Uterus (tissue), 4 donors: ENCODE results near the gene TCF3. TPM values are rescaled to one million over a fixed set of nuclear protein-coding genes. Genes with fewer than 3 reads are reported as not detected.

Experiments used
- DNase-seq, 2 donors: peaks; one replicate each; pipeline ENCODE4 v3.0.0-alpha.2; 2019 to 2020
- H3K27ac ChIP-seq, 2 donors: fragments of 200-600 bp; sonication (generic); 1 replicate in 1 of 2; 2 replicates in 1 of 2; pipeline ENCODE4 v1.5.1; 2016 to 2018
- H3K27me3 ChIP-seq, 2 donors: fragments of 200-600 bp; sonication (generic); one replicate each; pipeline ENCODE4 v1.5.1; 2018 to 2019; ENCODE audit warnings: control low read depth in 1 of 2
- H3K36me3 ChIP-seq, 2 donors: fragments of 200-600 bp; sonication (generic); one replicate each; pipeline ENCODE4 v1.5.1; 2019; ENCODE audit warnings: control low read depth in 1 of 2
- H3K4me1 ChIP-seq, 2 donors: fragments of 200-600 bp; sonication (generic); one replicate each; pipeline ENCODE4 v1.5.1; 2018 to 2019; ENCODE audit warnings: control low read depth in 1 of 2
- H3K4me3 ChIP-seq, 2 donors: fragments of 200-600 bp; sonication (generic); 1 replicate in 1 of 2; 2 replicates in 1 of 2; pipeline ENCODE4 v1.5.1; 2018 to 2019; ENCODE audit warnings: mild to moderate bottlenecking in 1 of 2
- H3K9me3 ChIP-seq, 2 donors: fragments of 200-600 bp; sonication (generic); one replicate each; pipeline ENCODE4 v1.5.1; 2019; ENCODE audit warnings: control low read depth in 1 of 2
- CTCF ChIP-seq, 4 experiments: fragments of 200-600 bp in 2 of 4; fragments of 450-650 bp in 2 of 4; sonication (generic) in 2 of 4; IDR thresholded peaks; one replicate each; pipeline ENCODE4 v1.5.1; 2016 to 2019; ENCODE audit warnings: antibody characterized with exemption in 4 of 4, mild to moderate bottlenecking in 2 of 4, moderate library complexity in 1 of 4
- POLR2A ChIP-seq, 2 donors: fragments of 450-650 bp; IDR thresholded peaks; one replicate each; pipeline ENCODE4 v1.6.1; 2016; ENCODE audit warnings: antibody characterized with exemption in 2 of 2, mild to moderate bottlenecking in 1 of 2, moderate library complexity in 1 of 2
- intact Hi-C: fragments of 100-400 bp; cut with DNase I; formaldehyde crosslinking; loops from one replicate; pipeline ENCODE4 v1.15.1; 2023; ENCODE audit warnings: low total_unique reads
- total RNA-seq, 4 donors: library from RNA; depleted of rRNA in 3 of 4; stranded (reverse); fragments of >200 nt in 3 of 4; gene quantifications; one replicate each; pipeline versions ENCODE4 v1.1.0 to v1.2.4, GENCODE V29; 2014 to 2023
- donor health status: DM: yes; HTN: yes; CAD: no.

The TCF3 gene
- total RNA-seq, 4 donors from 2014 or later, result 15.6 to 132 (median 65.7) TPM

- intact Hi-C loops, result no loop called here
- Histone ChIP-seq H3K4me3 (no peak overlapping the region), H3K4me1 (peaks cover 0 to 10% of the 10 kb centered on the region in 2 donors), H3K36me3 (no peaks in the 10 kb centered on the region), H3K27me3 (no peaks in the 10 kb centered on the region), H3K27ac (no peak overlapping the region), H3K9me3 (no peaks in the 10 kb centered on the region)
- TF ChIP-seq POLR2A (IDR thresholded peaks at IDR 0.05) (no peak), CTCF (IDR thresholded peaks at IDR 0.05) (no peak)
- DNase-seq, result no peak
Observed at GRCh38 chr19:1655131-1655981, 2.9 kb upstream of the TCF3 start.

GRCh38 chr19:1654178-1654792, 1.9 kb upstream of the TCF3 start:
- TF ChIP-seq CTCF (IDR thresholded peaks at IDR 0.05) (no peak), POLR2A (IDR thresholded peaks at IDR 0.05) (no peak)
- Histone ChIP-seq H3K27me3 (no peaks in the 10 kb centered on the region), H3K9me3 (no peaks in the 10 kb centered on the region), H3K36me3 (no peaks in the 10 kb centered on the region), H3K27ac (no peak overlapping the region), H3K4me3 (no peak overlapping the region), H3K4me1 (peaks cover 0 to 16% of the 10 kb centered on the region in 2 donors)
- intact Hi-C loops, result no loop called here
- no peak for DNase-seq

- peaks cover 0 to 16% of the 10 kb centered on the region in 2 donors for H3K4me1 ChIP-seq
- intact Hi-C loops, result no loop called here
- no peaks in the 10 kb centered on the region for H3K36me3 ChIP-seq
- TF ChIP-seq POLR2A (IDR thresholded peaks at IDR 0.05), result no peak
- no peak for TF ChIP-seq CTCF (IDR thresholded peaks at IDR 0.05)
- no peak for DNase-seq
- peak overlapping the region; percentile 67 to 100 for H3K27ac ChIP-seq
- no peaks in the 10 kb centered on the region for H3K27me3 ChIP-seq
- peak overlapping the region; percentile 74 to 93 for H3K4me3 ChIP-seq
- no peaks in the 10 kb centered on the region for H3K9me3 ChIP-seq
Observed at GRCh38 chr19:1653300-1653628, 849 bp upstream of the TCF3 start.

GRCh38 chr19:1651568-1652291, 685 bp downstream of the TCF3 start:
- DNase-seq, result peak; percentile 39 to 44
- peak overlapping the region; percentile 42 to 100 for H3K27ac ChIP-seq
- H3K4me1 ChIP-seq, result peaks cover 0 to 16% of the 10 kb centered on the region in 2 donors
- peak in 1 of 4 experiments; percentile 15 for TF ChIP-seq CTCF (IDR thresholded peaks at IDR 0.05)
- TF ChIP-seq POLR2A (IDR thresholded peaks at IDR 0.05), result no peak
- no peaks in the 10 kb centered on the region for H3K9me3 ChIP-seq
- H3K27me3 ChIP-seq, result no peaks in the 10 kb centered on the region
- peak overlapping the region; percentile 48 to 56 for H3K4me3 ChIP-seq
- H3K36me3 ChIP-seq, result no peaks in the 10 kb centered on the region
- intact Hi-C loops, result no loop called here
